Stimulated activated naive CD8-positive, alpha-beta T cell treated with anti-CD3 and anti-CD28 coated beads, Interleukin-15, amount 100 ng/mL, for 72 hours (primary cell): Measurements from ENCODE around the gene RNF144A.

ENCODE experiments used
- ATAC-seq: fragments of 150-1000 bp; cut with Tn5 transposase; 2 replicates; pipeline ENCODE4 v1.10.0; 2021; ENCODE audit warnings: mild to moderate bottlenecking, moderate library complexity
- DNase-seq, 2 donors: peaks; one replicate each; pipeline ENCODE4 v3.0.0; 2021 to 2022
- H3K27ac Mint-ChIP-seq, 2 donors: one replicate each; pipeline ENCODE4 v1.8.0; 2022; ENCODE audit warnings: mild to moderate bottlenecking in 2 of 2, mixed read lengths in 2 of 2, moderate library complexity in 2 of 2
- H3K27me3 Mint-ChIP-seq: one replicate; pipeline ENCODE4 v1.8.0; 2022; ENCODE audit warnings: mixed read lengths
- H3K4me1 Mint-ChIP-seq: one replicate; pipeline ENCODE4 v1.8.0; 2022; ENCODE audit warnings: mild to moderate bottlenecking, mixed read lengths
- H3K4me3 Mint-ChIP-seq, 2 donors: one replicate each; pipeline ENCODE4 v1.8.0; 2022; ENCODE audit warnings: mild to moderate bottlenecking in 2 of 2, mixed read lengths in 2 of 2, moderate library complexity in 1 of 2
- H3K9me3 Mint-ChIP-seq, 2 donors: one replicate each; pipeline ENCODE4 v1.8.0; 2022; ENCODE audit warnings: mixed read lengths in 2 of 2

The RNF144A gene

DNA sequence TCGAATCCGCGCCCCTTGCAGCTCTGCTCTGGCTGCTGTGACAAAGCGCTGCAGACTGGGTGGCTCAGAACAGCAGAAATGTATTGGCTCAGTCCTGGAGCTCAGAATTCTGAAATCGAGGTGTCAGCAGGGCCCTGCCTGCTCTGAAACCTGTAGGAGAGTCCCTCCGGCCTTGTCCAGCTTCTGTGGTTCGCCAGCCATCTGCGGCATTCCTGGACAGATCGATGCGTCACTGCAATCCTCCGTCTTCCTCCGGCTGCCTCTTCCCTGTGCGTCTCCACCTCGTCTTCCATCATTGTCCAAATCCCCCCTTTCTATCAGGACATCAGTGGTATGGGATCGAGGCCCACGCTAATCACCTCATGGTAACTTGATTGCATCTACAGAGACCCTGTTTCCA is 115.2 kb downstream of the RNF144A start:
- ATAC-seq (no peak), DNase-seq (no peak)
- H3K27ac Mint-ChIP-seq: no peak overlapping the region
- no peaks in the 10 kb centered on the region for H3K9me3 Mint-ChIP-seq
- H3K27me3 Mint-ChIP-seq: no peaks in the 10 kb centered on the region
- peaks cover 10% of the 10 kb centered on the region for H3K4me1 Mint-ChIP-seq
- no peak overlapping the region for H3K4me3 Mint-ChIP-seq

GRCh38 chr2:7033136-7033960 is 116.1 kb downstream of the RNF144A start:
- DNase-seq: no peak
- no peak overlapping the region for H3K4me3 Mint-ChIP-seq
- peaks cover 0 to 2% of the 10 kb centered on the region in 2 donors for H3K9me3 Mint-ChIP-seq
- no peaks in the 10 kb centered on the region for H3K27me3 Mint-ChIP-seq
- no peak overlapping the region for H3K27ac Mint-ChIP-seq
- ATAC-seq: no peak
- H3K4me1 Mint-ChIP-seq: peaks cover 10% of the 10 kb centered on the region

DNA sequence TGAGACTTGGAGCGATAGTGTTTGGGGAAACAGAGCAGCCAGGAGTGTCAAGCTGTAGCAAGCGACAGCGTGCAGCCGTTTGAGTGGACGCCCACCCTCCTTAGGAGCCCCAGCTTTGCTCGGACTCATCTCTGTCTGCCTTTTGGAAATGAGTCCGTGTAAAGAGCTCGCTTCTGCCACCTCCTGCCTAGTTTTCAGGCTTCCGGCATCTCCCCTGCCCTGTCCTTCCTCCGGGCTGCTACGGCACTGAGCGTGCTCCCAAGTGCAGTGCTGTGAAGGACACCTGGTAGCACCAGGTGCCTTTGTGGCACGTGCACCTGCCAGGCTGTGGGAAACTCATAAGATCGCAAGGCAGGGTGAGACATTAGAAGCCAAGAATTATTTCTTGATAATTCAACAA is 117.1 kb downstream of the RNF144A start:
- Mint-ChIP-seq H3K4me3 (no peak overlapping the region), H3K27ac (peak overlapping the region in 1 of 2 donors; percentile 8), H3K9me3 (peaks cover 7 to 9% of the 10 kb centered on the region in 2 donors), H3K27me3 (no peaks in the 10 kb centered on the region), H3K4me1 (peaks cover 10% of the 10 kb centered on the region)
- no peak for DNase-seq
- ATAC-seq: no peak

GRCh38 chr2:7035884-7036283 is 118.7 kb downstream of the RNF144A start:
- peaks cover 8% of the 10 kb centered on the region for H3K4me1 Mint-ChIP-seq
- no peaks in the 10 kb centered on the region for H3K27me3 Mint-ChIP-seq
- H3K4me3 Mint-ChIP-seq: no peak overlapping the region
- ATAC-seq (no peak), DNase-seq (no peak)
- no peak overlapping the region for H3K27ac Mint-ChIP-seq
- peaks cover 8 to 9% of the 10 kb centered on the region in 2 donors for H3K9me3 Mint-ChIP-seq

DNA sequence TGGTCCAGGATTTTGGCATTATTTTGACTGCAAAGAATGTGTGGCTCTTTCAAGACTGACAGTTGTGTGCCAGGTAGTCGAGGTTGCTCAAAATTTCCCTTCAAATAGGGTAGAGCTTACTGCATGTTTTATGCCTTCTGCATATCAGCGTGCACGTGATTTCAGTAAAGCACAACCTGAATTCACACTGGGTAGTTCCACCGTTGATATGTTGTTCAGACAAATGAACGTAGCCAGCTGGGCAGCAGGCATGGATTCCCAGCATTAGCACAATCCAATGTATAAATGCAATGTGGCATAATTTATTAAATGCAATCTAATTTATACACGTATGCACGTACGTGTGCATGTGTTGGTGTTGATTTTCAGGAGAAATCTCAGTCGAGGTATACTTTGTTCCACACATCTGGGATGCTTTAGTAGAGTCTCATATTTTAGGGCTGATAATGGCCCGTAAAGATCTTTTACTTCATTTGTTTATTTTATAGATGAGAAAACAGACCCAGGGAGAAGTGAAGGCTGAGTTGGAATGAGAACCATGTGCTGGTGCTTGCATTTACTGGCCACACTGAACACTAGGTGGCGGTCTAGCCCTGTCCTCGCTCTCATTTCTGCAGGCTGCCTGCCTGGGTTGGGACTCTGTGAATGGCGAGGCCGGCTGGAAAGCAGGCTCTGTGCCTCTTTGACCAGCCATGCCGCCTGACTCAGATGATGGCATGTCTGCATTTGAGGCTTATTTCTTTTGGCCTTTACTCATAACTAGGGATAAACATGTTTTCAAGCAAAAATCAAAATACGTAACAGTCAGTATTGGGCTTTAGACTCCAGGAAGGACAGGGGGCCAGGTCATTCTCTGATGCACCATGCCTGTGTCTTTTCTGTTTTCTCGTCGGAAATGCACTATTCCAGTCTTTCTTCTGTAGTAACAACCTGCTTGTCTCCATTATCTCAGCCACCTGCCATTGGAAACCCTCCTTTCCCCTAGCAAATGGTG is 120.4 kb downstream of the RNF144A start:
- Mint-ChIP-seq H3K4me1 (no peaks in the 10 kb centered on the region), H3K9me3 (peaks cover 8 to 9% of the 10 kb centered on the region in 2 donors), H3K4me3 (no peak overlapping the region), H3K27ac (no peak overlapping the region), H3K27me3 (no peaks in the 10 kb centered on the region)
- ATAC-seq: peak; percentile 72
- peak in 1 of 2 donors; percentile 38 for DNase-seq

GRCh38 chr2:7040547-7040946 is 123.3 kb downstream of the RNF144A start:
- H3K27ac Mint-ChIP-seq: no peak overlapping the region
- H3K9me3 Mint-ChIP-seq: peaks cover 8 to 9% of the 10 kb centered on the region in 2 donors
- DNase-seq (no peak), ATAC-seq (no peak)
- no peak overlapping the region for H3K4me3 Mint-ChIP-seq
- H3K27me3 Mint-ChIP-seq: no peaks in the 10 kb centered on the region
- H3K4me1 Mint-ChIP-seq: peaks cover 14% of the 10 kb centered on the region

- H3K4me3 Mint-ChIP-seq: no peak overlapping the region
- H3K27ac Mint-ChIP-seq: peak overlapping the region in 1 of 2 donors; percentile 66
- DNase-seq (no peak), ATAC-seq (no peak)
- peaks cover 20% of the 10 kb centered on the region for H3K4me1 Mint-ChIP-seq
- peaks cover 8 to 9% of the 10 kb centered on the region in 2 donors for H3K9me3 Mint-ChIP-seq
- no peaks in the 10 kb centered on the region for H3K27me3 Mint-ChIP-seq
Observed at GRCh38 chr2:7041421-7041820, 124.2 kb downstream of the RNF144A start.

DNA sequence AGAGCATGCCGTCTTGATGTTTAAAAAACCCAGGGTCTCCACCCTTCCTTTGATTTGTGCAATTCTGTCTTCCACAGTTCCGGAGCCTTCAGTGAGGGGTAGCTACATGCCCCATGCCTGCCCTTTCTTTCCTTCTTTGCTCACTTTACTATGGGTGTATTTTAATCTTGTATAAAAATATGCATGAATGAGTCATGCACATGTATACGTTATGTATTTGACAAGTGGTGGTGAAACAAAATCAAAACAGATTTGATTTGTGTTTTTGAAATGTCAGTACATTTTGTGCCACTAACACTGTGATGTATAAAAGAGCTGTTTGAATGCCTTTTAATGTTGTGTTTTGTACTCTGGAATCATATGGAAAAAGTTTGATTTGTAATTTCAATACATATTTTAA is 126.5 kb downstream of the RNF144A start:
- no peak overlapping the region for H3K4me3 Mint-ChIP-seq
- peaks cover 21% of the 10 kb centered on the region for H3K4me1 Mint-ChIP-seq
- no peak for DNase-seq
- H3K27ac Mint-ChIP-seq: no peak overlapping the region
- ATAC-seq: no peak
- H3K9me3 Mint-ChIP-seq: peaks cover 4 to 7% of the 10 kb centered on the region in 2 donors
- H3K27me3 Mint-ChIP-seq: no peaks in the 10 kb centered on the region

GRCh38 chr2:7044253-7045250 is 127.3 kb downstream of the RNF144A start:
- Mint-ChIP-seq H3K27me3 (no peaks in the 10 kb centered on the region), H3K9me3 (no peaks in the 10 kb centered on the region), H3K27ac (peak overlapping the region in 1 of 2 donors; percentile 83), H3K4me1 (peaks cover 21% of the 10 kb centered on the region), H3K4me3 (no peak overlapping the region)
- DNase-seq (peak; percentile 36 to 48), ATAC-seq (peak; percentile 67)

- H3K4me3 Mint-ChIP-seq: no peak overlapping the region
- H3K27ac Mint-ChIP-seq: peak overlapping the region in 1 of 2 donors; percentile 86
- DNase-seq: no peak
- ATAC-seq: no peak
- H3K27me3 Mint-ChIP-seq: no peaks in the 10 kb centered on the region
- H3K4me1 Mint-ChIP-seq: peaks cover 21% of the 10 kb centered on the region
- H3K9me3 Mint-ChIP-seq: no peaks in the 10 kb centered on the region
Observed at GRCh38 chr2:7045601-7046590, 128.7 kb downstream of the RNF144A start.

DNA sequence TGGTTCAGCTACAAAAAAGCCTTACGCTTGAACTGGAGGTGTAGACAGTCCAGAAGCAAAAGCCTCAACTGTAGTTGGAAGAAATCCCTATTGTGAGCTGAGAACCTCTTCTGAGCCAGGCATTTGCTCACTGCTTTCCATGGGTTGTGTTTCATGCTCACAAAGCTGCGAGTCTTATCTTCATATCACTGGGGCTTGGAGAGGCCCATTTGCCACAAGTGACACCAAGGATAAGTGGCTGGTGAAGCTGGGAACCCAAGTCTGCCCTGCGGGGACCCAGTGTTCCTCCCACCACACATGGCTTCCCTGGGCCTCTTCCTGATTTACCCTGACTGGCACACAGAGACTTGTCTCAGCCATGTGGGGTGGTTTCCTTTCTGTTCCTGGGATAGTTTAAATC is 130.4 kb downstream of the RNF144A start:
- H3K27ac Mint-ChIP-seq: peak overlapping the region in 1 of 2 donors; percentile 3
- ATAC-seq (no peak), DNase-seq (no peak)
- H3K9me3 Mint-ChIP-seq: no peaks in the 10 kb centered on the region
- peaks cover 21% of the 10 kb centered on the region for H3K4me1 Mint-ChIP-seq
- no peak overlapping the region for H3K4me3 Mint-ChIP-seq
- H3K27me3 Mint-ChIP-seq: no peaks in the 10 kb centered on the region

- Mint-ChIP-seq H3K27ac (no peak overlapping the region), H3K4me1 (peaks cover 21% of the 10 kb centered on the region), H3K4me3 (no peak overlapping the region), H3K9me3 (no peaks in the 10 kb centered on the region), H3K27me3 (no peaks in the 10 kb centered on the region)
- ATAC-seq (no peak), DNase-seq (no peak)
Observed at GRCh38 chr2:7048762-7049294, 131.6 kb downstream of the RNF144A start.

DNA sequence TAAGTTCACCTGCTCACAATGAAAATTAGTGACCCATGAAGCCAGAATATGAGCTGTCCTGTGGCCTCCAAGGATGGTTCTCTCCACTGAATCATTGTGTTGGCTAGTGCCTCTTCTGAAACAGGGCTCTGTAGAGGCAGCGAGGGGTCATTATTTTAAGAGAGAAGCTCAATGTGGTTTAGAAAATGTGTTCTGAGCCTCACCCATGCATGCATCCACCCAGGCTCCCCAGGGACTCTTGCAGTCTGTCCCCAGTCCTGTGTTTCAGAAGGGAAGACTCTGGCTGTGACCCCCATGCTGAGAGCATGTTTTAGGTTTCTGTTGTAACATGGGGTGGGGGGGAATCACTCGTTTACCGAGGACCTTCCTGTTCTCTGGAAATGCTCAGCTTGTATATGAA is 135.2 kb downstream of the RNF144A start:
- ATAC-seq: no peak
- Mint-ChIP-seq H3K4me1 (no peaks in the 10 kb centered on the region), H3K27ac (no peak overlapping the region), H3K9me3 (no peaks in the 10 kb centered on the region), H3K4me3 (no peak overlapping the region), H3K27me3 (no peaks in the 10 kb centered on the region)
- no peak for DNase-seq
